ENCODE results near the gene STX3. TPM values are rescaled to one million over a fixed set of nuclear protein-coding genes. Genes with fewer than 3 reads are reported as not detected.

STX3 gene
- total RNA-seq, 1 donor from 2014 or later, result 10.0 TPM

Other genes starting within 250 kb of the STX3 start
- not detected for gene OR4D9, start 243.8 kb upstream of the STX3 start, total RNA-seq
- 35.1 TPM for gene OSBP, start 139.6 kb upstream of the STX3 start, total RNA-seq
- gene PATL1, start 86.3 kb upstream of the STX3 start, total RNA-seq, result 23.4 TPM
- not detected for gene OR10V1, start 41.5 kb upstream of the STX3 start, total RNA-seq
- gene MRPL16, start 55.4 kb downstream of the STX3 start, total RNA-seq, result 64.7 TPM
- gene CBLIF, start 90.1 kb downstream of the STX3 start, total RNA-seq, result not detected
- gene TCN1, start 111.1 kb downstream of the STX3 start, total RNA-seq, result not detected
- gene OOSP3, start 123.4 kb downstream of the STX3 start, total RNA-seq, result not detected
- not detected for gene OOSP1, start 183.1 kb downstream of the STX3 start, total RNA-seq
- gene OOSP4A, start 208.7 kb downstream of the STX3 start, total RNA-seq, result not detected